Stimulated activated CD4-positive, alpha-beta T cell treated with anti-CD3 and anti-CD28 coated beads, Interleukin-2, amount 100 ng/mL, for 4 hours (primary cell): Measurements from ENCODE around the gene RFTN2.
"Not testable (repeated sequence)": the region's sequence is repeated elsewhere in the genome, so short reads cannot be mapped to it uniquely, and the experiment has no call there.

ENCODE experiments used
- DNase-seq: peaks from one replicate; pipeline ENCODE4 v3.0.0-alpha.2; 2020; ENCODE audit warnings: low read depth

The RFTN2 gene

GRCh38 chr2:197600306-197600705 lies 75.1 kb downstream of the RFTN2 start:
- no peak for DNase-seq

GRCh38 chr2:197599285-197599965 lies 76.0 kb downstream of the RFTN2 start:
- peak; percentile 6 for DNase-seq

- no peak for DNase-seq
Observed at GRCh38 chr2:197598450-197598849, 76.9 kb downstream of the RFTN2 start.

GRCh38 chr2:197597166-197597565 lies 78.2 kb downstream of the RFTN2 start:
- no peak for DNase-seq

- DNase-seq, result no peak
Observed at GRCh38 chr2:197596766-197597165, 78.6 kb downstream of the RFTN2 start.

- no peak for DNase-seq
Observed at GRCh38 chr2:197591339-197592072, 83.9 kb downstream of the RFTN2 start.

GRCh38 chr2:197587255-197587654 lies 88.1 kb downstream of the RFTN2 start:
- DNase-seq, result not testable (repeated sequence)

GRCh38 chr2:197580166-197580565 lies 95.2 kb downstream of the RFTN2 start:
- DNase-seq, result not testable (repeated sequence)

GRCh38 chr2:197578294-197578693 lies 97.1 kb downstream of the RFTN2 start:
- DNase-seq, result not testable (repeated sequence)

- no peak for DNase-seq
Observed at GRCh38 chr2:197577446-197577845, 97.9 kb downstream of the RFTN2 start.

GRCh38 chr2:197576631-197577030 lies 98.8 kb downstream of the RFTN2 start:
- DNase-seq, result no peak

GRCh38 chr2:197575987-197576386 lies 99.4 kb downstream of the RFTN2 start:
- no peak for DNase-seq

GRCh38 chr2:197573608-197574007 lies 101.8 kb downstream of the RFTN2 start:
- no peak for DNase-seq

- no peak for DNase-seq
Observed at GRCh38 chr2:197571627-197572271, 103.6 kb downstream of the RFTN2 start.

- DNase-seq, result no peak
Observed at GRCh38 chr2:197560146-197560665, 115.2 kb downstream of the RFTN2 start.

- no peak for DNase-seq
Observed at GRCh38 chr2:197559681-197560080, 115.7 kb downstream of the RFTN2 start.

- no peak for DNase-seq
Observed at GRCh38 chr2:197558393-197558792, 117.0 kb downstream of the RFTN2 start.

- no peak for DNase-seq
Observed at GRCh38 chr2:197556456-197556855, 118.9 kb downstream of the RFTN2 start.

GRCh38 chr2:197555467-197555866 lies 119.9 kb downstream of the RFTN2 start:
- DNase-seq, result no peak

GRCh38 chr2:197551260-197551659 lies 124.1 kb downstream of the RFTN2 start:
- not testable (repeated sequence) for DNase-seq

- no peak for DNase-seq
Observed at GRCh38 chr2:197548582-197548981, 126.8 kb downstream of the RFTN2 start.

GRCh38 chr2:197547163-197547900 lies 128.1 kb downstream of the RFTN2 start:
- no peak for DNase-seq
